BJ (cell line): Measurements from ENCODE around the gene UBE2J2. TPM values are rescaled to one million over a fixed set of nuclear protein-coding genes. Genes with fewer than 3 reads are reported as not detected.

Source experiments
- CTCF ChIA-PET: fragments of 350-600 bp; formaldehyde crosslinking; extraction: SDS; loops from one replicate; lab custom pipeline; 2021; ENCODE audit warnings: antibody characterized with exemption, inconsistent platforms; lab: Yijun Ruan, JAX
- POLR2A ChIA-PET: fragments of 300-600 bp; sonication (Branson Sonifier 250); formaldehyde crosslinking; extraction: SDS; loops from one replicate; lab custom pipeline; 2021; ENCODE audit warnings: antibody characterized with exemption; lab: Charles Lee
- DNase-seq: peaks from one replicate; pipeline ENCODE4 v3.0.0-alpha.2; 2011; ENCODE audit warnings: low read depth
- H3K27me3 ChIP-seq: 2 replicates; pipeline ENCODE4 v1.6.0; 2011; ENCODE audit warnings: low read length; ENCODE audit not compliant: control insufficient read depth, insufficient read depth
- H3K36me3 ChIP-seq: 2 replicates; pipeline ENCODE4 v1.5.1; 2011; ENCODE audit warnings: low read length; ENCODE audit not compliant: control insufficient read depth, insufficient read depth
- H3K4me3 ChIP-seq: 2 replicates; pipeline ENCODE4 v1.5.1; 2011; ENCODE audit warnings: low read depth, mild to moderate bottlenecking, control low read depth, low read length
- polyA plus RNA-seq: library from polyadenylated mRNA; depleted of rRNA; stranded (reverse); fragments of >200 nt; gene quantifications from 2 replicates; pipeline ENCODE4 v1.2.3, GENCODE V29; 2011
- TF ChIP-seq, protein P1 (sequence below): IDR thresholded peaks from 2 replicates; pipeline ENCODE4 v1.5.1; 2011; ENCODE audit warnings: low read depth, mild to moderate bottlenecking, control low read depth, inconsistent platforms, low read length, moderate library complexity; ENCODE audit not compliant: insufficient read depth

UBE2J2 gene
- polyA plus RNA-seq, 1 experiment: 25.7 TPM

DNA sequence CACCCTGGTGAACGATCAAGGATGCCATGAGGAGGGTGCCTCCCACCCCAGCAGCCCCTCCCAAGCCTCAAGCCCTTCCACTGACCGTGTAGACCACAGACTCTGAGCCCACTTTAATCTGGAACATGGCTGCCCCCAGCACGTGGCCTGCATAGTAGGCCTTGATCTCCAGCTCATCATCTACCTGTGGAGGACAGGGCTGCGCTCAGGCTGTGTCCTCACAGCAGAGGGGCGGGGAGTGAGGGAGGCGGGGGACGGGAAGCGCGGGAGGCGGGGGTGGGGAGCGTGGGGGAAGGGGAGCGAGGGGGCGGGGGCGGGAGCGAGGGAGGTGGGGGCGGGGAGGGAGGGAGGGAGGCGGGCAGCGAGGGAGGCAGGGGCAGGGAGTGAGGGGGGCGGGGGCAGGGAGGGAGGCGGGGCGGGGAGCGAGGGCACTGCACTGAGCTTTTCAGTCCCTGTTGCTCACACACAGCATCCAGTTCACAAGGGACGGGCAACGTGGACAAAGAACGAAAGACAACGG lies 41.8 kb upstream of the UBE2J2 start:
- ChIA-PET POLR2A (no interaction called here), CTCF (no interaction called here)
- Histone ChIP-seq H3K36me3 (peaks cover 44% of the 10 kb centered on the region), H3K4me3 (no peak overlapping the region), H3K27me3 (no peaks in the 10 kb centered on the region)
- TF ChIP-seq, protein P1, sequence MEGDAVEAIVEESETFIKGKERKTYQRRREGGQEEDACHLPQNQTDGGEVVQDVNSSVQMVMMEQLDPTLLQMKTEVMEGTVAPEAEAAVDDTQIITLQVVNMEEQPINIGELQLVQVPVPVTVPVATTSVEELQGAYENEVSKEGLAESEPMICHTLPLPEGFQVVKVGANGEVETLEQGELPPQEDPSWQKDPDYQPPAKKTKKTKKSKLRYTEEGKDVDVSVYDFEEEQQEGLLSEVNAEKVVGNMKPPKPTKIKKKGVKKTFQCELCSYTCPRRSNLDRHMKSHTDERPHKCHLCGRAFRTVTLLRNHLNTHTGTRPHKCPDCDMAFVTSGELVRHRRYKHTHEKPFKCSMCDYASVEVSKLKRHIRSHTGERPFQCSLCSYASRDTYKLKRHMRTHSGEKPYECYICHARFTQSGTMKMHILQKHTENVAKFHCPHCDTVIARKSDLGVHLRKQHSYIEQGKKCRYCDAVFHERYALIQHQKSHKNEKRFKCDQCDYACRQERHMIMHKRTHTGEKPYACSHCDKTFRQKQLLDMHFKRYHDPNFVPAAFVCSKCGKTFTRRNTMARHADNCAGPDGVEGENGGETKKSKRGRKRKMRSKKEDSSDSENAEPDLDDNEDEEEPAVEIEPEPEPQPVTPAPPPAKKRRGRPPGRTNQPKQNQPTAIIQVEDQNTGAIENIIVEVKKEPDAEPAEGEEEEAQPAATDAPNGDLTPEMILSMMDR: no peak
- DNase-seq: no peak

GRCh38 chr1:1314678-1315335 lies 41.2 kb upstream of the UBE2J2 start:
- TF ChIP-seq, protein P1: no peak
- Histone ChIP-seq H3K4me3 (no peak overlapping the region), H3K27me3 (no peaks in the 10 kb centered on the region), H3K36me3 (peaks cover 45% of the 10 kb centered on the region)
- CTCF ChIA-PET: no interaction called here
- POLR2A ChIA-PET: no interaction called here
- no peak for DNase-seq

- POLR2A ChIA-PET: no interaction called here
- H3K27me3 ChIP-seq: no peaks in the 10 kb centered on the region
- DNase-seq: no peak
- H3K4me3 ChIP-seq: no peak overlapping the region
- TF ChIP-seq, protein P1: no peak
- CTCF ChIA-PET: no interaction called here
- H3K36me3 ChIP-seq: peaks cover 39% of the 10 kb centered on the region
Measured at GRCh38 chr1:1314237-1314586, 40.6 kb upstream of the UBE2J2 start.

DNA sequence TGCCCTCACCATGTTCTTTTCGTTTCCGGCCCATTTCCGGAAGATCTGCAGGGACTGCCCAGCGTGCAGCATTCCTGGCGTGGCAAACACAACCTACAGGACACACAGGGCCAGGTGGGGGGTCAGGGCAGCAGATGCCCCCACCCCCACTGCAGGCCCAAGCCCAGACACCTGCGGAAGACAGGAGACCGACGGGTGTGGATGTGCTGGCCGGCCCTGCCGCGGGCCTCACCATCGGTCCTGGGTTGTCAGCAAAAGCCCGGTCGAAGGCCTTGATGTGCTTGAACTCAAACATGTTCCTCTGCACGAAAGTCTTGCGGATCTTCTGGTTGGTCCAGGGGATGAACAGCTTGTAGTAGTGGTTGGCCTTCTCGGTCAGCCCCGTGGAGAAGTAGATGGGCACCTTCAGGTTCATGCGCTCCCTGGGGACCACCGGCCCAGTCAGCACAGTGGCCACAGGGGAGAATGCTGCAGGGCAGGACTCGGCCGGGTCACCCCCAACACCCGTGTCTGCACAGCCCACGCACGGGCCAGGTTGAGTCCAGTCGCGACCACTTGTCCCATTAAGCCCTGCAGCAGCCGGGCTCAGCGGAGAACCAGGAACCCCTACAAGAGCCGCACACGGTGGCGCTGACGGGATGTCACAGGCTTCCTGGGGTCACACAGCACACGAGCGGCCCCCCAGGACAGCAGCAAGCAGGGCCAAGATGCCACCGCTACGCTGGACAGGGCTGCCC lies 40.0 kb upstream of the UBE2J2 start:
- Histone ChIP-seq H3K36me3 (peaks cover 37% of the 10 kb centered on the region), H3K27me3 (no peaks in the 10 kb centered on the region), H3K4me3 (no peak overlapping the region)
- no peak for DNase-seq
- ChIA-PET CTCF (no interaction called here), POLR2A (no interaction called here)
- TF ChIP-seq, protein P1: no peak

GRCh38 chr1:1312450-1313314 lies 39.0 kb upstream of the UBE2J2 start:
- TF ChIP-seq, protein P1: no peak
- peaks cover 37% of the 10 kb centered on the region for H3K36me3 ChIP-seq
- H3K27me3 ChIP-seq: no peaks in the 10 kb centered on the region
- CTCF ChIA-PET: no interaction called here
- POLR2A ChIA-PET: no interaction called here
- no peak overlapping the region for H3K4me3 ChIP-seq
- no peak for DNase-seq
